Testis (tissue), 5 donors: Measurements from ENCODE around the gene TCHP. TPM values are rescaled to one million over a fixed set of nuclear protein-coding genes. Genes with fewer than 3 reads are reported as not detected.
"Not testable (repeated sequence)": the region's sequence is repeated elsewhere in the genome, so short reads cannot be mapped to it uniquely, and the experiment has no call there.

Source experiments
- DNase-seq: peaks from one replicate; pipeline ENCODE4 v3.0.0-alpha.2; 2019
- H3K27ac ChIP-seq, 2 donors: fragments of 200-600 bp; sonication (generic); one replicate each; pipeline ENCODE4 v1.5.1; 2019
- H3K27me3 ChIP-seq: fragments of 200-600 bp; sonication (generic); one replicate; pipeline ENCODE4 v1.5.1; 2019
- H3K36me3 ChIP-seq: fragments of 200-600 bp; sonication (generic); one replicate; pipeline ENCODE4 v1.5.1; 2017; ENCODE audit warnings: low read depth; ENCODE audit errors: missing control alignments
- H3K4me1 ChIP-seq: fragments of 200-600 bp; sonication (generic); one replicate; pipeline ENCODE4 v1.5.1; 2019
- H3K4me3 ChIP-seq, 2 donors: fragments of 200-600 bp; sonication (generic); one replicate each; pipeline ENCODE4 v1.5.1; 2017 to 2019
- H3K9me3 ChIP-seq: fragments of 200-600 bp; sonication (generic); one replicate; pipeline ENCODE4 v1.5.1; 2017
- CTCF ChIP-seq, 3 experiments: fragments of 450-650 bp in 2 of 3; fragments of 200-600 bp in 1 of 3; sonication (generic) in 1 of 3; IDR thresholded peaks; one replicate each; pipeline ENCODE4 v1.5.1; 2016 to 2019; ENCODE audit warnings: antibody characterized with exemption in 3 of 3, mild to moderate bottlenecking in 2 of 3, moderate library complexity in 1 of 3
- POLR2A ChIP-seq: fragments of 450-650 bp; IDR thresholded peaks from one replicate; pipeline ENCODE4 v1.6.1; 2017; ENCODE audit warnings: antibody characterized with exemption, mild to moderate bottlenecking, moderate library complexity
- WGBS, 2 donors: methylation state at CpG; one replicate each; pipeline ENCODE4 v1.1.5; 2018; 5-methylcytosine and 5-hydroxymethylcytosine counted together
- intact Hi-C: fragments of 100-400 bp; cut with DNase I; formaldehyde crosslinking; loops from one replicate; pipeline ENCODE4 v1.15.1; 2023; ENCODE audit warnings: low total_unique reads
- long read RNA-seq, 2 donors: transcript quantifications; one replicate each; lab custom pipeline, GENCODE V29; 2026
- polyA plus RNA-seq: library from polyadenylated mRNA; stranded (reverse); fragments of 350-450 nt; fragmentation: Illumina TruSeq; extraction: RNeasy Lipid Tissue Mini Kit (QIAGEN cat#74804); gene quantifications from one replicate; pipeline ENCODE4 v1.2.3, GENCODE V29; 2014; ENCODE audit warnings: low read depth, low replicate concordance; ENCODE audit not compliant: insufficient read depth
- total RNA-seq, 2 donors: library from RNA; depleted of rRNA; stranded (reverse); fragments of >200 nt; gene quantifications; one replicate each; pipeline ENCODE4 v1.2.3, GENCODE V29; 2016

The TCHP gene
- total RNA-seq = 10 to 100 TPM; 38.0 to 59.4 TPM
- 23.2 TPM for polyA plus RNA-seq
- long read RNA-seq, donor 1, transcript TCHP-202 (13 exons, 3,090 nt) = major isoform, 5 of 18 reads
- long read RNA-seq, donor 1, partial matches to known transcripts = 8 of 18 reads
- long read RNA-seq, donor 1, other reads (novel, unspliced or antisense) = 0 of 18 reads
- long read RNA-seq, donor 2, partial matches to known transcripts = 7 of 11 reads
- long read RNA-seq, donor 2, other reads (novel, unspliced or antisense) = 0 of 11 reads

- DNase-seq = peak; percentile 93
- 1% methylated on average over 24 to 68 of the region's 69 CpGs for WGBS, 2 donors
- Histone ChIP-seq H3K4me3 (peak within 1 kb of the TSS; percentile 95), H3K9me3 (no peaks in the 10 kb centered on the region), H3K4me1 (peaks cover 19% of the 10 kb centered on the region), H3K36me3 (no peaks in the 10 kb centered on the region), H3K27ac (peak within 1 kb of the TSS; percentile 77 to 81), H3K27me3 (no peaks in the 10 kb centered on the region)
- TF ChIP-seq CTCF (IDR thresholded peaks at IDR 0.05) = peak; percentile 27 to 42 (median 29)
- no peak for TF ChIP-seq POLR2A
- intact Hi-C loops = no loop called here
Measured at GRCh38 chr12:109899783-109900751, at the start of gene TCHP. TSS of gene TCHP (plus strand) at chr12:109900274. CDS start at chr12:109903027, 2,753 bp downstream.

GRCh38 chr12:109850518-109850917 is 49.6 kb upstream of the TCHP start:
- DNase-seq, H3K36me3 ChIP-seq, H3K9me3 ChIP-seq, H3K27ac ChIP-seq, H3K27me3 ChIP-seq, H3K4me3 ChIP-seq, intact Hi-C loops, H3K4me1 ChIP-seq: not testable (repeated sequence)
- WGBS, 2 donors = 91 to 97% methylated on average over 6 of the region's 6 CpGs

- intact Hi-C loops = no loop called here
- TF ChIP-seq CTCF (IDR thresholded peaks at IDR 0.05) (no peak), POLR2A (no peak)
- no peak for DNase-seq
- Histone ChIP-seq H3K4me1 (no peaks in the 10 kb centered on the region), H3K27me3 (no peaks in the 10 kb centered on the region), H3K4me3 (no peak overlapping the region), H3K9me3 (no peaks in the 10 kb centered on the region), H3K36me3 (no peaks in the 10 kb centered on the region), H3K27ac (no peak overlapping the region)
- WGBS, 2 donors = 89 to 95% methylated on average over 13 to 14 of the region's 14 CpGs
Measured at GRCh38 chr12:109855377-109855776, 44.7 kb upstream of the TCHP start.

- intact Hi-C loops = no loop called here
- DNase-seq = no peak
- Histone ChIP-seq H3K27me3 (no peaks in the 10 kb centered on the region), H3K4me1 (no peaks in the 10 kb centered on the region), H3K4me3 (no peak overlapping the region), H3K9me3 (no peaks in the 10 kb centered on the region), H3K36me3 (no peaks in the 10 kb centered on the region), H3K27ac (no peak overlapping the region)
- TF ChIP-seq POLR2A (no peak), CTCF (IDR thresholded peaks at IDR 0.05) (no peak)
- 86 to 93% methylated on average over 6 of the region's 6 CpGs for WGBS, 2 donors
Measured at GRCh38 chr12:109857715-109858114, 42.4 kb upstream of the TCHP start.

GRCh38 chr12:109858764-109859163 is 41.3 kb upstream of the TCHP start:
- Histone ChIP-seq H3K36me3 (no peaks in the 10 kb centered on the region), H3K27ac (no peak overlapping the region), H3K4me1 (no peaks in the 10 kb centered on the region), H3K27me3 (no peaks in the 10 kb centered on the region), H3K9me3 (no peaks in the 10 kb centered on the region), H3K4me3 (no peak overlapping the region)
- WGBS, 2 donors = 90 to 96% methylated on average over 5 of the region's 5 CpGs
- intact Hi-C loops = no loop called here
- DNase-seq = no peak
- TF ChIP-seq POLR2A = no peak
- TF ChIP-seq CTCF (IDR thresholded peaks at IDR 0.05) = no peak
